DND-41 (cell line): Measurements from ENCODE around the gene DNAH1.

Experiments used
- EZH2 ChIP-seq: IDR thresholded peaks from 3 replicates; pipeline ENCODE4 v1.6.1; 2012; ENCODE audit warnings: borderline replicate concordance, low read depth, mild to moderate bottlenecking, moderate library complexity, low read length, inconsistent platforms; ENCODE audit not compliant: severe bottlenecking
- TF ChIP-seq, protein P1 (sequence below): IDR thresholded peaks from 2 replicates; pipeline ENCODE4 v1.5.1; 2012; ENCODE audit warnings: borderline replicate concordance, low read length, moderate library complexity, mild to moderate bottlenecking; ENCODE audit not compliant: poor library complexity, severe bottlenecking; ENCODE audit errors: extremely low read depth

- TF ChIP-seq, protein P1, sequence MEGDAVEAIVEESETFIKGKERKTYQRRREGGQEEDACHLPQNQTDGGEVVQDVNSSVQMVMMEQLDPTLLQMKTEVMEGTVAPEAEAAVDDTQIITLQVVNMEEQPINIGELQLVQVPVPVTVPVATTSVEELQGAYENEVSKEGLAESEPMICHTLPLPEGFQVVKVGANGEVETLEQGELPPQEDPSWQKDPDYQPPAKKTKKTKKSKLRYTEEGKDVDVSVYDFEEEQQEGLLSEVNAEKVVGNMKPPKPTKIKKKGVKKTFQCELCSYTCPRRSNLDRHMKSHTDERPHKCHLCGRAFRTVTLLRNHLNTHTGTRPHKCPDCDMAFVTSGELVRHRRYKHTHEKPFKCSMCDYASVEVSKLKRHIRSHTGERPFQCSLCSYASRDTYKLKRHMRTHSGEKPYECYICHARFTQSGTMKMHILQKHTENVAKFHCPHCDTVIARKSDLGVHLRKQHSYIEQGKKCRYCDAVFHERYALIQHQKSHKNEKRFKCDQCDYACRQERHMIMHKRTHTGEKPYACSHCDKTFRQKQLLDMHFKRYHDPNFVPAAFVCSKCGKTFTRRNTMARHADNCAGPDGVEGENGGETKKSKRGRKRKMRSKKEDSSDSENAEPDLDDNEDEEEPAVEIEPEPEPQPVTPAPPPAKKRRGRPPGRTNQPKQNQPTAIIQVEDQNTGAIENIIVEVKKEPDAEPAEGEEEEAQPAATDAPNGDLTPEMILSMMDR, result no peak
- no peak for TF ChIP-seq EZH2
Observed at GRCh38 chr3:52326976-52327375, 10.9 kb downstream of the DNAH1 start.
